ENCODE results near the gene SLC43A2.

The SLC43A2 gene

GRCh38 chr17:1621273-1621954 is 7.2 kb downstream of the SLC43A2 start:
- no peak for DNase-seq

- no peak for DNase-seq
These were observed 8.1 kb downstream of the SLC43A2 start for GRCh38 chr17:1620486-1620885.

DNA sequence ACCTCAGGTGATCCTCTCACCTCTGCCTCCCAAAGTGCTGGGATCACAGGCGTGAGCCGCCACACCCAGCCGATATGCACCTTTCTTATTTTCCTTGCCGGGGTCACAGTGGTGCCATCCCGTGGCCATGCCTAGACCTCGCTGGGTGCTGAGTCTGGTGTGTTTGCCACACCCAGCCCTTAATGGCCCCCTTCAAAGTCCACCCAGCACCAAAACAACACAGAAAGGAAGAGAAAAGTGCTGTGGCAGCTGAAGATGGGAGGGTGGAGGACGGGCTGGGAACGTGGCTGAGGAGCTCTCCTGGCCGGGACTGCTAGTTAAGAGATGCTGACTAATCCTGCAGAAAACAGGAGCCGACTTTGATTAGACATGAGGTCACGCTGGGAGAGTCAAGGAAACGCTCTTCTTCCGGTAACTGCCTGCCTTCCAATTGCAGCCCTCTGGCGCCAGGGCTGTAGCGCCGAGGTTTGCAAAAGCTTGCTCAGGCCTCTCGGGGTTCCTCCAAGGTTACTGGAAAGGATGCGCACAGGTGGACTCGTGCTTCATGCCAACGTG is 10.9 kb downstream of the SLC43A2 start:
- no peak for DNase-seq

DNA sequence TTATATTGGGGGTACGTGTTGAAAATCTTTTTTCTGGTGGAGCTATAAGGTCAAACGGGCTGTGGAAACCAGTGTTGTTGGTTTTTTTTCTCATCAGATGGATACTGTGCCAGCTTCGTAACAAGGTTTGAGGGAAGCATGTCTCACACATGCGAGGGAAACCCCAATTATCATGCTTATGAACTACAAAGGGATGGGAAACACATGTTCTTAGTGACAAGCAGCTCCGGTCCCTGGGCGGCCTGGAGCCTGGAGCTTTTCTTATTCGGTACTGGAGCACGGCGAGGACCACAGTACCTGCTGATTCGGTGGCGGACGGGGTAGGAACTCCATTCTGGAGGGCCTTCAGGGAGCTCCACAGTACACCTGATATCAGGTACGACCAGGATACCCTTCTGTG is 12.5 kb downstream of the SLC43A2 start:
- DNase-seq = no peak

- DNase-seq = no peak
These were observed 16.2 kb downstream of the SLC43A2 start for GRCh38 chr17:1612400-1612799.

DNA sequence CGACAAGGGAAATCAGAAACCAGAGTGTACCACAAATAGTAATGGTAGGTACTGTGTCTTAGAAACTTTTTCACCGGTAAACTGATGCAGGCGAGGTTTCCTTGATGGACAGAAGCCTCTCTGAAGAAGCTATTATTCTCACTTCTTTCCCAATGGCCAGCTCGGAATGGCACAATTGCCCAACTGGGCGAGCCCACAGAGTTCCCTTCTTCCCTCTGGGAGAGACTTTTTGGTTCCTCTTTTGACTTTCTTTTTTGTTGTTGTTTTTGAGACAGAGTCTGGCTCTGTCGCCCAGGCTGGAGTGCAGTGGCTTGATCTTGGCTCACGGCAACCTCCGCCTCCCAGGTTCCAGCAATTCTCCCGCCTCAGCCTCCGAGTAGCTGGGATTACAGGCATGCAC is 16.9 kb downstream of the SLC43A2 start:
- no peak for DNase-seq

DNA sequence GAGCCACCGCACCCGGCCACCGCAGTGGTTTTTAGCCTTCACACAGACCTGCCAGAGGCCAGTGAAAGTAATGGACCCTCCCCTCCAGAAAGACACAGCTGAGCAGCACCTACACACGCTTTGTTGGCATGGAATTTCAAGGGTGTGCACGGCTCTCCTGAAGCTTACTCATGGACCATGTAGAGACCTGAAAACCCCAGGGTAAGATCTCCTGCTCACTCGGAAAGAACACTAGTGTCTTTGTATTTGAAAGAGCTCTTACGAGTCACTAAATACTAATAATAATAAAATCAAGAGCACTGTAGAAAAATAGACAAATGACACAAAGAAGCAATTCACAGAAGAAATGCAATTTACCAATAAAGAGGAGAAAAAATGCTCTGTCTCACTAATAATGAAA is 20.0 kb downstream of the SLC43A2 start:
- DNase-seq = no peak

DNA sequence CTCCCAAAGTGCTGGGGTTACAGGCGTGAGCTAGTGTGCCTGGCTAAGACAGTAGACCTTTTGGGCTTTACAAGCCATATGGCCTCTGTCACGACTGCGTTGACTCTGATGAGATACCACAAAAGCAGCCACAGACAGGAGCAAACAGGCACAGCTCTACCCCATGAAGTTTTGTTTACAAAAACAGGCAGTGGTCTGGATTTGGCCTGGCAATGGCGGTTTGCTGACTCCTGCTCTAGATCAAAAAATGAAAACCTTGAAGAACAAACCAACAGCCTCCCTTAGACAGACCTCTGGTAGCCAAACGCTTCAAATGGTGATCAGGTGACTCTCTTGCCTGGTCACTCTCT is 20.7 kb downstream of the SLC43A2 start:
- DNase-seq = no peak

DNA sequence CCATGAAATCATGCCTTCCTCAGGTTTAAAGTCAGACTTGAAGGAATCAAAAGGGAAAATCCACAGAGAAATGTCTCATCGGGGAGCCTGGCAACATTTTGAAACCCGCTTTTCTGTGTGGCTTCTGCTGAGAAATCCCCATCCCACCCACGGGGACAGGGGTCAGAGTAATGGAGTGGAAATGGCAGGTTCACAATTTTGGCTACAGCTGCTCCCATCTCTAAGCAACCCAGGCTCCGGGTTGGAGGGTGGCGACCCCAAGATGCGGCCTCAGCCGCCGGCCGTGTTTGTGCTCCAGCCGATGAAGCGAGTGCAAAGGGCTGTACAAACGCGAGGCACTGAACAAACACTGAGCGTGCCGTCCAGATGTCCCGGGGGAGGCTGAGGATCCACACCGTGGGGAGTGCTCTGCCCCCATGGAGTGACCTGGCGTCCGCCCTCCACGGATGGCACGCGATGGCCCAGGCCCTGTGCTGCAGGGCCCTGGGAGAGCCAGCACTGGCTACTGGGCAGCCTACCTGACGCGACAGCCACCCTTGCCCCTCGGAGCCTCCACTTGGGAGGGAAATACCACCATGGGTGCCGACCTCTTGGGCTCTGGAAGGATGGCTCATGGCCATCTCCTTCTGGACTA is 22.2 kb downstream of the SLC43A2 start:
- DNase-seq = no peak

- no peak for DNase-seq
These were observed 22.8 kb downstream of the SLC43A2 start for GRCh38 chr17:1605681-1606351.

DNA sequence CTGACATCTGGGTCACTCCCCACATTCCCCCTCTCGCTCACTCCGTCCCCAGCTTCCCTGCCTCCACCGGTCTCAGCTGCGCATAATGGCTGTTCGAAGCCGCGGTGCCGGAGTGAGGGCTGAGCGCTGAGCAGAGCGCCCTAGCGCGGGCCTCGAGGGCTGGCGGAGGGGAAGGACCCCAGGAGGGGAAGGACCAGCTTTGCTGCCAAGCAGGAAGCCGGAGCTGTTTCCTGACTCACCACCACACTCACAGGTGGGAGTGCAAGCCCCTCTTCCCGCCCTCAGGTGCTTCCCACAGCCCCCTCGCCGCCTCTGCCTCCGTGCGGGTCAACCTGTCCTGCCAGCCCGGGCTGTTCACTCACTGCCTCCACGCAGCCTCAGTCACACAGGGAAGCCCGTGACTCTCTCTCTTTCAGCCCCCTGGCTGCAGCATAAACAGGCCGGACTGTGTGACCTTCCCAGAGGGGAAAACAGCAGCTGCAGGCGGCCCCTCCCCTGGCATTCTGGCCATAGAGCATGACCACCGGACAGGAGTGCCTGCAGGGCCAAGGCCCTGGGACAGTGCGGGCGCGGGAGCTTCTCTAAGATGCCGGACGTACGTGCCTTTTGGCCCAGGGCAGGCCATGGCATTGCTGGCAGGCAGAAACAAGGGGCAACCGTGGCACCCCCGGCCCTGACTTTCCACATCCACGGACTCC is 23.7 kb downstream of the SLC43A2 start:
- no peak for DNase-seq

DNA sequence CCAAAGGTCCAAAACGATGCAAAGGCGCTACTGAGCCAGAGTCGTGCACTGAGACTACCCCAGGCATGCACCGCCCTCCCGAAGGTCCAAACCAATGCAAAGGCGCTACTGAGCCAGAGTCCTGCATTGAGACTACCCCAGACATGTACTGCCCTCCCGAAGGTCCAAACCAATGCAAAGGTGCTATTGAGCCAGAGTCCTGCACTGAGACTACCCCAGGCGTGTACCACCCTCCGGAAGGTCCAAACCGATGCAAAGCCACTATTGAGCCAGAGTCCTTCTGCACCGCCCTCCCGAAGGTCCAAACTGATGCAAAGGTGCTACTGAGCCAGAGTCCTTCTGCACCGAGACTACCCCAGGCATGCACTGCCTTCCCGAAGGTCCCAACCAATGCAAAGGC is 27.1 kb downstream of the SLC43A2 start:
- DNase-seq = no peak

DNA sequence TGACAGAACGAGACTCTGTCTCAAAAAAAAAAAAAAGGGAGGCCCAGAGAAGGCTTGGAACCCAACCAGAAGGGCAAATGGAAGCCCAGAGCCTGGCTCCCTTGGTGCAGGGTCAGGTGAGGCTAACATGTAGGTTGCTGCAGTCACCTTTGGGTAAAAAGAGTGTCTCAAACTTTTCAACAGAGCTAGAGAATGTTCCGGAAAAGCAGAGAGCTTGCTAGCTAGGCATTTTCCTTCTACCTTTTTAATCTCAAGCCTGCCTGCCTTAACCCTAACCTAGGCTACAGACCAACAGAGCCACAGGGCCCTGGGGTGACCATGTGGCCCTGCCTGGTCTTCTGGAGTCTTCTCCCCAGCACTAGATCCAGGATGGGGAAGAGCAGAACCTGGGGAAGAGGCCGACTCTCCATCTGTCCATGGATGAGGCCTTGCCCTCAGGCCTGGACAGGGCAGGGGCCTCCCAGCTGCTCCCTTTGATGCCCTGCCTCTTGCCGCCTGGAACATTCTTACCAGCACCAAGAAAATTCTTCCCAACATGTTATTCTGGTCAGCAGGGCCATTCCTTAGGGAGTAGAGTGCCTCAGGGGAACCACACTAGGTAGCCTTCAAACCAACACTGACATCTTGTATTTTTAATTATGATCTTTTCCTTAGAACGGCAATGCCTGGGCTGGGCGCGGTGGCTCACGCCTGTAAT is 30.1 kb downstream of the SLC43A2 start:
- no peak for DNase-seq

GRCh38 chr17:1597861-1598342 is 30.7 kb downstream of the SLC43A2 start:
- no peak for DNase-seq

GRCh38 chr17:1593630-1593931 is 35.1 kb downstream of the SLC43A2 start:
- DNase-seq = no peak

DNA sequence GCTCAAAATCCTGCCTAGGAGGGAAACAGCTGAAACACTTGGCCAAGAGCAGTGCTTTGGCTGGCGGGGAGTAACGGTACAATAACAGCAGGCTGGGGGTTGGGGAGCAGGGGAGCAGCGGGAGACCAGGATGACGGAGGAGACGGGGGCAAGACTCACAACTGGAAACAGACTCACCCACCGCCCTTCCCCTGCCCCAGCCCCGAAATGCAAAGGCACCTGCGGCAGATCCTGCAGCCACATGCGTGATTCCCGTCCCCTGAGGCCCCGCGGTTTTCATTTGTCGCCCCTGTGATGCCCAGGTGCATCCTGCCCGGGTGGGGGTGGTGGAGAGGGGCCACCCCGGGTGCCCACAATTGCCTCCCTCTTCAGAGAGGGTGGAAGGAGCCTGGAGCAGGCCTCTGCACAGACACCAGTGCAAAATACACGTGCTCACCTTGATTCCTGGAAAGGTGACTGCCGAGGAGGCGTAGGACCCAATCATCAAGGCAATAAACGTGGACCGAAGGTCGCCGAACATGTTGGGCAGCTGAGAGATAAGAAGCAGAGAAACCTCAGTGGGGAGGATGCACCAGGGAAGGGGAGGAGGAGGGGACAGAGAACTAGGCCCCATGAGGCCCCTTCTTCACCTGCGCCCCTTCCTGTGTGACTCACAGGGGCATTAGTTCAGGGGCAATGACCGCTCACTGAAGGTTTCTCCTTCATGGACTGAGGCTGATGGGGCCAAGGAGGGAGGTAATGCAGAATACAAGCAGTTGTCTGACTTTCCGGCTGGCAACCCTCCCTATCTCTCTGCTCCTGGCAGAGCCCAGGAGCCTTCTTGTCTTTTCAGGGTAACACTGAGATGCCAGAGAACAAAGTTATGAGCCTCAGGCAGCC is 35.6 kb downstream of the SLC43A2 start:
- no peak for DNase-seq

DNA sequence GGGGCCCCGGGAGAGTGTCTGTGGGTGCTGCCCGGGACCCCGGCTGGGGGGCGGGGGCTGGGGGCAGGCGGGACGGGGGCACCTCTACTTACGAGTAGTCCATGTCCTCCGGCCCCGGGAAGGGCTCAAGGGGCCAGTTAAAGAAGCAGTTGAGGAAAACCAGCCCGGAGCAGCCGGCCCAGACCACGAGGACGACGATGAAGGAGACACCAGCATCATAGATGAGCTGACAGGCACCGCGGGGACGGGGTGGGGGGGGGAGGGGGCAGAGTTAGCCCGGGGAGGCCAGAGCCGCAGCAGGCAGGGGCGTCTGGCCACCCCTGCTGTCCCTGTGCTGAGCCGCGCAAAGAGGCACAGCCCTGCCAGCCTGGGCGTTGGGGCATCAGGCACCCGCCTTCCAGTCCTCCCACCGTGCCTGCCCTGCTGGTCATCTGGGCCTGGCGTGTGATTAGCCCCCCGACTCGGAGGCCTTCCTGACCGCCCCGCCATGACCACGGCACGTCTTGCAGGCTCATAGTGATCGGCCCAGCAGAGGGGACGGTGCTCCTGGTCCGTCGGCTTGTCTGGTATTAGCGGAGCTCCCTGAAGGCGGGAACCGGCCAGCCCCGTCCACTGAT is 37.1 kb downstream of the SLC43A2 start:
- no peak for DNase-seq

GRCh38 chr17:1590747-1591473 is 37.7 kb downstream of the SLC43A2 start:
- DNase-seq = no peak

DNA sequence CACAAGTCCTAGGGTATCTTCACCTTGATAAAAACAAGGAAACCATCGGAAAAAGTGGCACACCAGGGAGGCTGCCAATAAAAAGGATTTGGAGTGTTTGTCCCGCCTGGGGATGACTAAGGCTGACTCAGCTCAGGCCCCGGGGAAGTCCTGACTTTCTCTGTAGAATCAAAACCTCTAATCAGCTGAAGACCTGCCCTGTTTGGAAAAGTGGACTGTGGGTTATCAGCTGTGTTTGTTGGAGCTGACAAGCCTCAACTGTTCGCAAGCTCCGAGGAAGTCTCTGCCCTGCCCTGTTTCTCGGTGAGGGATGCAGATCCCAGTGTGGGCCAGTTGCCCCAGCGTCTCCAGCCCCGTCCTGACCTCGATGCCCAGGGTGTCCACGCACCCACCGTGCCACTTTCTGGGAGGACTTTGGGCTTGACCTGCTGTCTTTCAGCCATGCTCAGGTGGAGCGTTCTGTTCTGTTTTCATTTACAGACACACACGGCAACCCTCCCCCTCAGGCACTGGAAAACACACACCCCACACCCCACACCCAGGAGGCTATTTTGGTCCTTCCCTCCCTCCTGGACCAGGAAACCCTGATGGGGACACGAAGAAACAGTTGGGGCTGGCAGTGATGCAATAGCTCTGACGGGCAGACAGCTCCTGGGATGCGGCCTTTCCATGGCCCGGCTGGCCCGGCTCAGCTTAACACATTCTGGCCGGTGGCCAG is 38.4 kb downstream of the SLC43A2 start:
- DNase-seq = no peak
